ENCODE results near the gene PRDM10.

The PRDM10 gene

DNA sequence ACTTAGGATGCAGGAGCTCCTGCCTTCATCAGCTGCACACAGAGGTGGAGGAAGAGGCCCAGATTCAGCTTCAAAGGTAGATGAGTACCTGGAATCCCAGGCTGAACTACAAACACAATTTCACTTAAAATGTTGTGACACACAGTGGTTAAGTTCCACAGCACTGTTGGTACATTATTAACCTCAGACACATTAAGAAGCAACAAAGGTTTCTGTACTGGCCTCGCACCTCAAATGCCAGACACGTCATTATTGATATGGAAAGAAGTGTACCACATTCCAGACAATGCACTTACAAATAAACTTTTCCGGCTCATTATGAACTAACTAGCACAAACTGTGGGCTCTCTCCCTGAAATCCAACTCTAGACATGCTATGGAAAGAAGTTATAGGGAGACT is 34.6 kb downstream of the PRDM10 start:
- Histone ChIP-seq H3K36me3 (replicated peaks; ENCODE audit: low read depth, low read length) (no peaks in the 10 kb centered on the region), H3K9me3 (ENCODE audit: insufficient read depth, low read length) (no peaks in the 10 kb centered on the region), H3K79me2 (ENCODE audit: low read length) (no peaks in the 10 kb centered on the region), H3K4me2 (ENCODE audit: low read length) (no peak overlapping the region), H3K27ac (ENCODE audit: low read length) (no peak overlapping the region), H3K4me1 (ENCODE audit: low read length) (peaks cover 3% of the 10 kb centered on the region), H3K4me3 (ENCODE audit: low read length) (no peak overlapping the region), H3K9ac (ENCODE audit: low read length) (no peak overlapping the region), H4K20me1 (ENCODE audit: insufficient read depth, low read length) (no peaks in the 10 kb centered on the region), H3K27me3 (ENCODE audit: low read depth, low read length) (no peaks in the 10 kb centered on the region), H2AFZ (ENCODE audit: low read depth, low read length) (no peak overlapping the region)
- TF ChIP-seq EZH2phosphoT487 (IDR thresholded peaks at IDR 0.05; ENCODE audit: low read depth): no peak
- TF ChIP-seq, protein P1, sequence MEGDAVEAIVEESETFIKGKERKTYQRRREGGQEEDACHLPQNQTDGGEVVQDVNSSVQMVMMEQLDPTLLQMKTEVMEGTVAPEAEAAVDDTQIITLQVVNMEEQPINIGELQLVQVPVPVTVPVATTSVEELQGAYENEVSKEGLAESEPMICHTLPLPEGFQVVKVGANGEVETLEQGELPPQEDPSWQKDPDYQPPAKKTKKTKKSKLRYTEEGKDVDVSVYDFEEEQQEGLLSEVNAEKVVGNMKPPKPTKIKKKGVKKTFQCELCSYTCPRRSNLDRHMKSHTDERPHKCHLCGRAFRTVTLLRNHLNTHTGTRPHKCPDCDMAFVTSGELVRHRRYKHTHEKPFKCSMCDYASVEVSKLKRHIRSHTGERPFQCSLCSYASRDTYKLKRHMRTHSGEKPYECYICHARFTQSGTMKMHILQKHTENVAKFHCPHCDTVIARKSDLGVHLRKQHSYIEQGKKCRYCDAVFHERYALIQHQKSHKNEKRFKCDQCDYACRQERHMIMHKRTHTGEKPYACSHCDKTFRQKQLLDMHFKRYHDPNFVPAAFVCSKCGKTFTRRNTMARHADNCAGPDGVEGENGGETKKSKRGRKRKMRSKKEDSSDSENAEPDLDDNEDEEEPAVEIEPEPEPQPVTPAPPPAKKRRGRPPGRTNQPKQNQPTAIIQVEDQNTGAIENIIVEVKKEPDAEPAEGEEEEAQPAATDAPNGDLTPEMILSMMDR (IDR thresholded peaks at IDR 0.05; ENCODE audit: low read depth, low read length): no peak

DNA sequence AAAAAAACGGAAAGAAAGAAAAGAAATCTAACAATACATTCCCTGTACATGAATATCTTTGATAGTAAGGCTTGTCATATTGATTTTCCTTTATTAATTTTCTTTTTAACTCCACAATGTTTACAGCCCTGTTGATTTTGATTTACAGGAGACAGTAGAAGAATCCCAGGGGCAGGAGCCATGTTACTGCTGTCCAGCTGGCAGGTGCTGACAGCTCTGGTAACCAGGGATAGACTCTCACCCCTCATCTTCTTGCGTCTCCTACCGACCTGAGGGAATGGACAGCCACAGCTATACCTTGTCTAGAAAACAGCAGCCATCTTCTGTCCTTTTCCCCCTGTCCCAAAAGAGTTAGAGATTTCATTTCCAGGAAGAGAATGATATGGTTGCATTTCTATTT is 37.4 kb downstream of the PRDM10 start:
- Histone ChIP-seq H3K4me2 (ENCODE audit: low read length) (no peak overlapping the region), H3K4me3 (ENCODE audit: low read length) (no peak overlapping the region), H3K79me2 (ENCODE audit: low read length) (no peaks in the 10 kb centered on the region), H3K36me3 (replicated peaks; ENCODE audit: low read depth, low read length) (no peaks in the 10 kb centered on the region), H3K4me1 (ENCODE audit: low read length) (peaks cover 10% of the 10 kb centered on the region), H2AFZ (ENCODE audit: low read depth, low read length) (no peak overlapping the region), H3K27ac (ENCODE audit: low read length) (no peak overlapping the region), H3K9me3 (ENCODE audit: insufficient read depth, low read length) (no peaks in the 10 kb centered on the region), H3K9ac (ENCODE audit: low read length) (no peak overlapping the region), H4K20me1 (ENCODE audit: insufficient read depth, low read length) (no peaks in the 10 kb centered on the region), H3K27me3 (ENCODE audit: low read depth, low read length) (no peaks in the 10 kb centered on the region)
- TF ChIP-seq, protein P1 (IDR thresholded peaks at IDR 0.05; ENCODE audit: low read depth, low read length): no peak
- TF ChIP-seq EZH2phosphoT487 (IDR thresholded peaks at IDR 0.05; ENCODE audit: low read depth): no peak

DNA sequence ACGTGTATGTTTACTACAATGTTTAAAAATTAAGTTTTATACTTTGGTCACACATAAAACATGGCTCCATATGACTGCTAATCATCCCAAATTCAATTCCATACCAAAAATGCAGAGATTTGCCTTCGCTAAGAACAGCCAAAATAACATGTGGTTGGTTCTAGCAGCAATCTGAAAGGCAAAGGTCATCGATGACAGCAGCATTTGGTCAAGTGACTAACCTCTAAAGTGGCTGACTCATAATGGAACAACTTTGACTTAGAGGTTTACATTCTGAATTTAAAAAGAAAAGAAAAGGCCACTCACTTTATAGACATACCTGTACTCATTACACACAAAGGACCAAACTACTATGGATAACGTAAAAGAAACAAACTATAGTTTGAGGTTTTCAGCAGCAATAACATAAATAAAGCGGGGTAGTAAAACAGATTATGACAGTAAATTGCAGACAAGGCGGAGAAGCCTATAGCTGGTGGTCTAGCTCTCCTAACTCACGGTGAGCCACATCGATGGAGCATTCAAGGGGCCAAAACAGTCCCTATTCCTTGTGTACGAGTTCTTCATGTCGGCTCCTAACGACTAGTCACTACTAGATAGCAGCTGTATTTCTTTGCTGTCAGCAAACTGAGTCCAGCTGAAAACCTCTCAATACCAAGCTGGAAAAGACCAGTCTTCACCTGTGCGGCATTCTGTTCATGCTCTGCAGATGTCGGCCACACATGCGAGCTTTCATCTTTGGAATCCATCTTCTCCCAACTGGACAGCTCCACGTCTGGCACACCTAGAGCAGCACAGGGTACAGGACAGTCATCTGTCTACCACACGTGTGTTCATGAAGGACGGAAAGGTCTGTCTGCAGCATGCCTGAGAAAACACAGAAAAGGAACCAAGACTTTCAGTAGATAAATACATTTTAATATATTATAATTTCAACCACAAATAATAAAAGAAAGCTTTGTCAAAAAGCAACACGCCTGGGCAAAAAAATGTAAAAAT is 42.1 kb downstream of the PRDM10 start:
- Histone ChIP-seq H3K36me3 (replicated peaks; ENCODE audit: low read depth, low read length) (peaks cover 3% of the 10 kb centered on the region), H3K4me3 (ENCODE audit: low read length) (no peak overlapping the region), H4K20me1 (ENCODE audit: insufficient read depth, low read length) (no peaks in the 10 kb centered on the region), H3K4me2 (ENCODE audit: low read length) (peak overlapping the region; percentile 45), H3K4me1 (ENCODE audit: low read length) (peaks cover 12% of the 10 kb centered on the region), H3K27ac (ENCODE audit: low read length) (no peak overlapping the region), H3K79me2 (ENCODE audit: low read length) (no peaks in the 10 kb centered on the region), H3K27me3 (ENCODE audit: low read depth, low read length) (no peaks in the 10 kb centered on the region), H3K9ac (ENCODE audit: low read length) (no peak overlapping the region), H3K9me3 (ENCODE audit: insufficient read depth, low read length) (no peaks in the 10 kb centered on the region), H2AFZ (ENCODE audit: low read depth, low read length) (no peak overlapping the region)
- no peak for TF ChIP-seq EZH2phosphoT487 (IDR thresholded peaks at IDR 0.05; ENCODE audit: low read depth)
- TF ChIP-seq, protein P1 (IDR thresholded peaks at IDR 0.05; ENCODE audit: low read depth, low read length): no peak

DNA sequence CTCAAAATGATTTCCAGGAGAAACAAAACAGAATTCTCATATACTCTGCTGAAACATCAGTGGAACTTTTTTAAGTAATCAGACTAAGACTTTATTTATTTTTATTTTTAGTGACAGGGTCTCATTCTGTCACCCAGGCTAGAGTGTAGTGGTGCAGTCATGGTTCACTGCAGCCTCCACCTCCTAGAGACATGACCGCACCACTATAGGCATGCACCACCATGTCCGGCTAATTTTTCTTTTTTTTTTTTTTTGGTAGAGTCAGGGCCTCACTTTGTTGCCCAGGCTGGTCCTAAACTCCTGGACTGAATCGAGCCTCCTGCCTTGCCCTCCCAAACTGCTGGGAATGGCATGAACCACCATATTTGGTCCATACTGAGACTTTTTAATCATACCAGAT is 42.9 kb downstream of the PRDM10 start:
- H2AFZ ChIP-seq (ENCODE audit: low read depth, low read length): no peak overlapping the region
- H3K4me1 ChIP-seq (ENCODE audit: low read length): peaks cover 12% of the 10 kb centered on the region
- H3K9me3 ChIP-seq (ENCODE audit: insufficient read depth, low read length): no peaks in the 10 kb centered on the region
- H3K27ac ChIP-seq (ENCODE audit: low read length): no peak overlapping the region
- no peaks in the 10 kb centered on the region for H3K27me3 ChIP-seq (ENCODE audit: low read depth, low read length)
- no peaks in the 10 kb centered on the region for H4K20me1 ChIP-seq (ENCODE audit: insufficient read depth, low read length)
- no peak overlapping the region for H3K4me2 ChIP-seq (ENCODE audit: low read length)
- H3K4me3 ChIP-seq (ENCODE audit: low read length): no peak overlapping the region
- H3K9ac ChIP-seq (ENCODE audit: low read length): no peak overlapping the region
- peaks cover 8% of the 10 kb centered on the region for H3K36me3 ChIP-seq (replicated peaks; ENCODE audit: low read depth, low read length)
- TF ChIP-seq, protein P1 (IDR thresholded peaks at IDR 0.05; ENCODE audit: low read depth, low read length): no peak
- TF ChIP-seq EZH2phosphoT487 (IDR thresholded peaks at IDR 0.05; ENCODE audit: low read depth): no peak
- no peaks in the 10 kb centered on the region for H3K79me2 ChIP-seq (ENCODE audit: low read length)
